Heart right ventricle (tissue), 16 donors: ENCODE data around the gene CDA. TPM values are rescaled to one million over a fixed set of nuclear protein-coding genes. Genes with fewer than 3 reads are reported as not detected.
A peak's percentile ranks its signal among the peaks of the same experiment; 100 is the strongest.

Source experiments
- ATAC-seq, 8 donors: fragments of 200-7000 bp; cut with Tn5 transposase; one replicate each; pipeline ENCODE4 v1.9.1; 2020; ENCODE audit warnings: mild to moderate bottlenecking in 8 of 8, moderate library complexity in 8 of 8, moderate number of reproducible peaks in 1 of 8
- DNase-seq, 2 donors: peaks; one replicate each; pipeline ENCODE4 v3.0.0-alpha.2; 2020
- H3K27ac ChIP-seq, 10 donors: fragments of 200-600 bp; sonication (generic) in 2 of 10; one replicate each; pipeline versions ENCODE4 v1.5.0 to v1.8.0; 2020 to 2022; ENCODE audit warnings: mild to moderate bottlenecking in 3 of 10
- H3K27me3 ChIP-seq, 7 donors: fragments of 200-600 bp; one replicate each; pipeline ENCODE4 v1.8.0; 2021 to 2022; ENCODE audit warnings: mild to moderate bottlenecking in 2 of 7
- H3K36me3 ChIP-seq, 9 donors: fragments of 200-600 bp; sonication (generic) in 1 of 9; one replicate each; pipeline versions ENCODE4 v1.5.0 to v1.8.0; 2020 to 2022; ENCODE audit warnings: mild to moderate bottlenecking in 2 of 9
- H3K4me1 ChIP-seq, 9 donors: fragments of 200-600 bp; sonication (generic) in 1 of 9; one replicate each; pipeline versions ENCODE4 v1.5.0 to v1.8.0; 2020 to 2022; ENCODE audit warnings: mild to moderate bottlenecking in 4 of 9
- H3K4me3 ChIP-seq, 10 donors: fragments of 200-600 bp; sonication (generic) in 2 of 10; one replicate each; pipeline versions ENCODE4 v1.5.0 to v1.8.0; 2020 to 2022; ENCODE audit warnings: mild to moderate bottlenecking in 7 of 10, moderate library complexity in 2 of 10
- H3K9me3 ChIP-seq, 11 donors: fragments of 200-600 bp in 10 of 11; sonication (generic) in 2 of 11; one replicate each; pipeline versions ENCODE4 v1.5.0 to v1.8.0; 2013 to 2022; ENCODE audit warnings: mild to moderate bottlenecking in 2 of 11, control low read depth in 1 of 11, moderate library complexity in 1 of 11
- WGBS, 2 donors: extraction: QIAGEN DNeasy Blood & Tissue Kit; methylation state at CpG; one replicate each; pipeline ENCODE4 v1.1.7; 2013; ENCODE audit warnings: inconsistent platforms in 1 of 2; 5-methylcytosine and 5-hydroxymethylcytosine counted together
- intact Hi-C, 10 donors: fragments of 100-400 bp; cut with DNase I; formaldehyde crosslinking; loops; one replicate each; pipeline versions ENCODE4 v1.11.1 to v1.14.2; 2022
- polyA plus RNA-seq, 2 donors: library from polyadenylated mRNA; stranded (reverse); fragments of 200-250 nt; gene quantifications; one replicate each; pipeline ENCODE4 v1.2.3, GENCODE V29; 2013
- total RNA-seq, 10 donors: library from RNA; stranded (reverse); fragmentation: NEBNext Ultra II Directional in 3 of 10; extraction: Animal tissue kit (Norgen Biotek cat#: 25700) in 3 of 10; gene quantifications; one replicate each; pipeline versions ENCODE4 v1.2.1 to v1.2.4, GENCODE V29; 2021 to 2023
- TF ChIP-seq, protein P1 (sequence below), 9 donors: fragments of 200-600 bp; sonication (generic) in 2 of 9; IDR thresholded peaks; one replicate each; pipeline versions ENCODE4 v1.5.0 to v1.8.0; 2021 to 2022; ENCODE audit warnings: antibody characterized with exemption in 9 of 9, mild to moderate bottlenecking in 5 of 9, moderate library complexity in 1 of 9
- donor health status: Arrhythmogenic right ventricular cardiomyopathy.
- donor health status: ischemic (EF 13 %, LVEDD 7.1; RV severe dilation, severe dysfunction).
- donor health status: healthy with polysubstance abuse.
- donor health status: DM: no; HTN: yes; CAD: no.
- donor health status: DM: no; HTN: no; CAD: no.
- donor health status: ischemic (EF 25% LVEDD 6.9; RV normal size, moderate dysfunction).
- donor health status: ischemic (EF 25% LVEDD 5.7; RV mildly dilated, moderate dysfunction).
- donor health status: healthy.
- donor health status: DM: yes; HTN: yes; CAD: no.
- donor health status: Ischemic cardiomyopathy.
- donor health status: ischemic (EF 35%, LVEDD 5.7; RV mildly dilated, moderate dysfunction).
- donor health status: nonischemic (EF 11% LVEDD 7.7; RV severe dilation, severe dysfunction).
- donor health status: DM: yes; HTN: yes; CAD: no.
- donor health status: PGD.
- donor health status: ischemic (EF 29% LVEDD 5.4; RV normal size, mild dysfunction).
- donor health status: nonischemic (EF 23%, LVEDD 6.1; RV moderate dilation, normal function).

Gene CDA
- total and polyA plus RNA-seq, 12 donors = 0.93 to 10.3 (median 3.0) TPM

DNA sequence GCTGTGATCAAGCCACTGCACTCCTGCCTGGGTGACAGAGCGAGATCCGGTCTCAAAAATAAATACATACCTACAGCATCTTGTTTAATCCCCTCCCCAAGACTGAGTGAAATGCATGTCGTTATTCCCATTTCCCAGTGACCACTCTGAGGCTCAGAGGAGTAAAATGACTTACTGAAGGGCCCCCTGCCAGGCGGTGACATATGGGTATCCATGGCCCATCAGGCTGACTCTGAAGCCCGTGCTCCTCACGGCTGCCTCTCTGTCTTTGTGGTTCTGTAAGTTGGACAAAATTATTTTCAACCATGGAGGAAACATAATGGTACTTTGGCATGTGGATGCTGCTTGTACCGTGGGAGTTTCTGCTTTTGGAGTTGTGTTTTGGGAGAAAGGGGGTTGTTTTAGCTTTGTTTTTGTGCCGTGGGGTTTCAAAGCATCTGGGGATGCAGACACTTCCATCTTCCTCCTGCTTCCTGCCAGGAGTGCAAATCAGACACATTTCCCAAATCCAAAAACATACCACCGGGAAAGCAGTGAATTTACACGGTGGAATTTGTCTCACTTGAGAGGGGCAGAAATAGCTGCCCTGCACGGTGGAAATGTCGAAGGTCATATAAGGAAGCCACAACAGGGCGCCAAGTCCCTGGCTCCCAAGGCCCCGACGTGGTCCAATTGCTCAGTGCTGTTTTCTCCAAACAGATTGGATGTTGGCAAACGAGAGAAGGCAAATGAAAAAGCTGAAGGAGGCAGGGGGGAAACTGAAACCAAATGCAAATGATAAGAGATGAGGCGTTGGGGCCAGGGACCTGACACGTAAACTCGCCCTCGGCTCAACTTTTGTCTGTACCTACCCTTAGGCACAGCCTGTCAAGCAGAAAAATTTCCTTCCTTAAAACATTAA, 27.3 kb downstream of the CDA start:
- peak overlapping the region in 8 of 10 donors; percentile 12 to 78 (median 56) for H3K27ac ChIP-seq
- no peaks in the 10 kb centered on the region for H3K36me3 ChIP-seq
- no peaks in the 10 kb centered on the region for H3K27me3 ChIP-seq
- 38 to 39% methylated on average over 20 of the region's 20 CpGs for WGBS, 2 donors
- no peaks in the 10 kb centered on the region for H3K9me3 ChIP-seq
- peak overlapping the region in 3 of 10 donors; percentile 2 to 7 (median 5) for H3K4me3 ChIP-seq
- ATAC-seq (peak in 6 of 8 donors; percentile 34 to 80 (median 48)), DNase-seq (peak in 1 of 2 donors; percentile 43)
- TF ChIP-seq, protein P1, sequence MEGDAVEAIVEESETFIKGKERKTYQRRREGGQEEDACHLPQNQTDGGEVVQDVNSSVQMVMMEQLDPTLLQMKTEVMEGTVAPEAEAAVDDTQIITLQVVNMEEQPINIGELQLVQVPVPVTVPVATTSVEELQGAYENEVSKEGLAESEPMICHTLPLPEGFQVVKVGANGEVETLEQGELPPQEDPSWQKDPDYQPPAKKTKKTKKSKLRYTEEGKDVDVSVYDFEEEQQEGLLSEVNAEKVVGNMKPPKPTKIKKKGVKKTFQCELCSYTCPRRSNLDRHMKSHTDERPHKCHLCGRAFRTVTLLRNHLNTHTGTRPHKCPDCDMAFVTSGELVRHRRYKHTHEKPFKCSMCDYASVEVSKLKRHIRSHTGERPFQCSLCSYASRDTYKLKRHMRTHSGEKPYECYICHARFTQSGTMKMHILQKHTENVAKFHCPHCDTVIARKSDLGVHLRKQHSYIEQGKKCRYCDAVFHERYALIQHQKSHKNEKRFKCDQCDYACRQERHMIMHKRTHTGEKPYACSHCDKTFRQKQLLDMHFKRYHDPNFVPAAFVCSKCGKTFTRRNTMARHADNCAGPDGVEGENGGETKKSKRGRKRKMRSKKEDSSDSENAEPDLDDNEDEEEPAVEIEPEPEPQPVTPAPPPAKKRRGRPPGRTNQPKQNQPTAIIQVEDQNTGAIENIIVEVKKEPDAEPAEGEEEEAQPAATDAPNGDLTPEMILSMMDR (IDR thresholded peaks at IDR 0.05) = no peak
- intact Hi-C loops = no loop called here
- H3K4me1 ChIP-seq = peaks cover 5 to 42% (median 18%) of the 10 kb centered on the region in 9 donors

GRCh38 chr1:20616847-20617487, 28.1 kb downstream of the CDA start:
- TF ChIP-seq, protein P1 (IDR thresholded peaks at IDR 0.05) = no peak
- peak overlapping the region in 8 of 10 donors; percentile 12 to 78 (median 56) for H3K27ac ChIP-seq
- intact Hi-C loops = no loop called here
- no peak for ATAC-seq
- H3K4me3 ChIP-seq = peak overlapping the region in 2 of 10 donors; percentile 2 to 5
- H3K9me3 ChIP-seq = no peaks in the 10 kb centered on the region
- no peaks in the 10 kb centered on the region for H3K36me3 ChIP-seq
- 75 to 81% methylated on average over 3 of the region's 3 CpGs for WGBS, 2 donors
- H3K27me3 ChIP-seq = no peaks in the 10 kb centered on the region
- DNase-seq = no peak
- H3K4me1 ChIP-seq = peaks cover 5 to 42% (median 18%) of the 10 kb centered on the region in 9 donors

DNA sequence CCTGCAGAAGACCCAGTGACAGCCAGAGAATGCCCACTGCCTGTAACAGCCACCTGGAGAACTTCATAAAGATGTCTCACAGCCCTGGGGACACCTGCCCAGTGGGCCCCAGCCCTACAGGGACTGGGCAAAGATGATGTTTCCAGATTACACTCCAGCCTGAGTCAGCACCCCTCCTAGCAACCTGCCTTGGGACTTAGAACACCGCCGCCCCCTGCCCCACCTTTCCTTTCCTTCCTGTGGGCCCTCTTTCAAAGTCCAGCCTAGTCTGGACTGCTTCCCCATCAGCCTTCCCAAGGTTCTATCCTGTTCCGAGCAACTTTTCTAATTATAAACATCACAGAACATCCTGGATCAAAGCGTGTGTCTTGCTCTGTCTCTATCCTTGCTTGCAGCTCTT, 29.7 kb downstream of the CDA start:
- no peaks in the 10 kb centered on the region for H3K9me3 ChIP-seq
- DNase-seq (no peak), ATAC-seq (peak in 7 of 8 donors; percentile 25 to 85 (median 74))
- H3K4me1 ChIP-seq = peaks cover 5 to 36% (median 16%) of the 10 kb centered on the region in 9 donors
- intact Hi-C loops = no loop called here
- 53 to 64% methylated on average over 4 of the region's 4 CpGs for WGBS, 2 donors
- no peaks in the 10 kb centered on the region for H3K36me3 ChIP-seq
- TF ChIP-seq, protein P1 (IDR thresholded peaks at IDR 0.05) = no peak
- peak overlapping the region in 7 of 10 donors; percentile 20 to 59 (median 51) for H3K27ac ChIP-seq
- no peaks in the 10 kb centered on the region for H3K27me3 ChIP-seq
- H3K4me3 ChIP-seq = no peak overlapping the region

- intact Hi-C loops = no loop called here
Observed at GRCh38 chr1:20619999-20620398, 31.1 kb downstream of the CDA start.

More at GRCh38 chr1:20619999-20620398, 31.1 kb downstream of the CDA start:
- no peaks in the 10 kb centered on the region for H3K9me3 ChIP-seq
- DNase-seq = no peak
- H3K4me1 ChIP-seq = peaks cover 5 to 29% (median 13%) of the 10 kb centered on the region in 9 donors
- ATAC-seq = no peak
- TF ChIP-seq, protein P1 (IDR thresholded peaks at IDR 0.05) = no peak
- H3K4me3 ChIP-seq = no peak overlapping the region
- H3K27me3 ChIP-seq = no peaks in the 10 kb centered on the region
- 88 to 94% methylated on average over 1 of the region's 1 CpG for WGBS, 2 donors
- H3K27ac ChIP-seq = no peak overlapping the region
- no peaks in the 10 kb centered on the region for H3K36me3 ChIP-seq
